H9 (cell line): ENCODE measurements around the gene PHLDA2. TPM values are rescaled to one million over a fixed set of nuclear protein-coding genes. Genes with fewer than 3 reads are reported as not detected.

Experiments
- DNase-seq: peaks from one replicate; pipeline ENCODE4 v3.0.0-alpha.2; 2017
- H2AFZ ChIP-seq: one replicate; pipeline ENCODE4 v1.6.1; 2013; ENCODE audit warnings: mild to moderate bottlenecking, low read length, control low read depth, moderate library complexity
- H2AK5ac ChIP-seq: 2 replicates; pipeline ENCODE4 v1.6.1; 2013; ENCODE audit warnings: low read length, control low read depth, mixed read lengths; ENCODE audit not compliant: insufficient read length
- H2BK120ac ChIP-seq: one replicate; pipeline ENCODE4 v1.6.1; 2013; ENCODE audit warnings: low read depth, mild to moderate bottlenecking, low read length, control low read depth, inconsistent platforms; ENCODE audit not compliant: poor library complexity, severe bottlenecking
- H2BK12ac ChIP-seq: 2 replicates; pipeline ENCODE4 v1.6.1; 2013; ENCODE audit warnings: low read length, control low read depth, mixed read lengths, low read depth; ENCODE audit not compliant: insufficient read length
- H2BK15ac ChIP-seq: 2 replicates; pipeline ENCODE4 v1.6.1; 2013; ENCODE audit warnings: low read depth, low read length, control low read depth
- H2BK20ac ChIP-seq: one replicate; pipeline ENCODE4 v1.6.1; 2013; ENCODE audit warnings: low read depth, mild to moderate bottlenecking, low read length, control low read depth, inconsistent platforms; ENCODE audit not compliant: poor library complexity, severe bottlenecking
- H2BK5ac ChIP-seq: 2 replicates; pipeline ENCODE4 v1.6.1; 2013; ENCODE audit warnings: low read length, control low read depth, mixed read lengths; ENCODE audit not compliant: insufficient read length
- H3K14ac ChIP-seq: 2 replicates; pipeline ENCODE4 v1.6.1; 2013; ENCODE audit warnings: low read length, control low read depth; ENCODE audit not compliant: insufficient read depth
- H3K18ac ChIP-seq: 2 replicates; pipeline ENCODE4 v1.6.1; 2013; ENCODE audit warnings: low read depth, mild to moderate bottlenecking, mixed read lengths, low read length, control low read depth; ENCODE audit not compliant: insufficient read length
- H3K23ac ChIP-seq: 2 replicates; pipeline ENCODE4 v1.6.1; 2013; ENCODE audit warnings: low read length, control low read depth, mixed read lengths, low read depth; ENCODE audit not compliant: insufficient read length
- H3K23me2 ChIP-seq: 2 replicates; pipeline ENCODE4 v1.6.1; 2013; ENCODE audit warnings: low read depth, mild to moderate bottlenecking, mixed read lengths, low read length, control low read depth; ENCODE audit not compliant: insufficient read length, poor library complexity, severe bottlenecking
- H3K27ac ChIP-seq: 2 replicates; pipeline ENCODE4 v1.5.1; 2013; ENCODE audit warnings: low read length, control low read depth, mixed read lengths, low read depth; ENCODE audit not compliant: insufficient read length
- H3K27me3 ChIP-seq: 2 replicates; pipeline ENCODE4 v1.6.1; 2013; ENCODE audit warnings: low read length, control low read depth, inconsistent platforms; ENCODE audit not compliant: insufficient read depth
- H3K4ac ChIP-seq: 2 replicates; pipeline ENCODE4 v1.6.1; 2013; ENCODE audit warnings: low read depth, mild to moderate bottlenecking, control low read depth, inconsistent platforms, low read length, moderate library complexity
- H3K4me1 ChIP-seq: 2 replicates; pipeline ENCODE4 v1.6.1; 2013; ENCODE audit warnings: low read length, control low read depth, inconsistent platforms; ENCODE audit not compliant: insufficient read depth
- H3K4me2 ChIP-seq: 2 replicates; pipeline ENCODE4 v1.6.1; 2013; ENCODE audit warnings: low read length, control low read depth, mixed read lengths; ENCODE audit not compliant: insufficient read length, insufficient read depth
- H3K56ac ChIP-seq: 2 replicates; pipeline ENCODE4 v1.6.1; 2013; ENCODE audit warnings: low read depth, mild to moderate bottlenecking, mixed read lengths, low read length, control low read depth; ENCODE audit not compliant: insufficient read length
- H3K79me1 ChIP-seq: 2 replicates; pipeline ENCODE4 v1.6.1; 2013; ENCODE audit warnings: low read depth, mild to moderate bottlenecking, moderate library complexity, low read length, control low read depth, inconsistent platforms; ENCODE audit not compliant: insufficient read depth, poor library complexity, severe bottlenecking
- H3K79me2 ChIP-seq: 2 replicates; pipeline ENCODE4 v1.6.1; 2013; ENCODE audit warnings: low read length, control low read depth, inconsistent platforms; ENCODE audit not compliant: insufficient read depth
- H3K9ac ChIP-seq: 2 replicates; pipeline ENCODE4 v1.6.1; 2013; ENCODE audit warnings: low read length, control low read depth, mixed read lengths; ENCODE audit not compliant: insufficient read length; ENCODE audit errors: extremely low read depth
- H3K9me3 ChIP-seq: one replicate; pipeline ENCODE4 v1.6.1; 2013; ENCODE audit warnings: low read depth, low read length, inconsistent platforms; ENCODE audit not compliant: control insufficient read depth
- H3T11ph ChIP-seq: one replicate; pipeline ENCODE4 v1.6.1; 2013; ENCODE audit warnings: mild to moderate bottlenecking, low read length, control low read depth, inconsistent platforms
- H4K20me1 ChIP-seq: one replicate; pipeline ENCODE4 v1.6.1; 2013; ENCODE audit not compliant: control insufficient read depth, insufficient read length, insufficient read depth
- H4K5ac ChIP-seq: 2 replicates; pipeline ENCODE4 v1.6.1; 2013; ENCODE audit warnings: low read depth, mild to moderate bottlenecking, mixed read lengths, low read length, control low read depth; ENCODE audit not compliant: insufficient read length
- H4K8ac ChIP-seq: replicated peaks from 2 replicates; pipeline ENCODE4 v1.6.1; 2013; ENCODE audit warnings: low read length, control low read depth, mixed read lengths, low read depth; ENCODE audit not compliant: insufficient read length
- H4K91ac ChIP-seq: 2 replicates; pipeline ENCODE4 v1.6.1; 2013; ENCODE audit warnings: low read depth, mild to moderate bottlenecking, moderate library complexity, mixed read lengths, low read length, control low read depth; ENCODE audit not compliant: insufficient read length
- H3K27ac Mint-ChIP-seq, 3 experiments: 2 replicates in 2 of 3; 3 replicates in 1 of 3; pipeline ENCODE4 v1.8.0; 2020 to 2021; ENCODE audit warnings: mixed read lengths in 3 of 3, mild to moderate bottlenecking in 1 of 3, moderate library complexity in 1 of 3
- H3K27me3 Mint-ChIP-seq: 2 replicates; pipeline ENCODE4 v1.8.0; 2021; ENCODE audit warnings: low read depth, mild to moderate bottlenecking, moderate library complexity, mixed read lengths
- H3K36me3 Mint-ChIP-seq, 3 experiments: 2 replicates in 2 of 3; 3 replicates in 1 of 3; pipeline ENCODE4 v1.8.0; 2020 to 2021; ENCODE audit warnings: low read depth in 3 of 3, mixed read lengths in 3 of 3; ENCODE audit not compliant: insufficient read depth in 1 of 3
- H3K4me1 Mint-ChIP-seq, 2 experiments: 2 replicates each; pipeline ENCODE4 v1.8.0; 2020; ENCODE audit warnings: mixed read lengths in 2 of 2
- H3K4me3 Mint-ChIP-seq, 2 experiments: 2 replicates in 1 of 2; 3 replicates in 1 of 2; pipeline ENCODE4 v1.8.0; 2020 to 2021; ENCODE audit warnings: mild to moderate bottlenecking in 2 of 2, mixed read lengths in 2 of 2, moderate library complexity in 1 of 2
- H3K9me3 Mint-ChIP-seq, 2 experiments: 2 replicates in 1 of 2; 3 replicates in 1 of 2; pipeline ENCODE4 v1.8.0; 2020; ENCODE audit warnings: mild to moderate bottlenecking in 2 of 2, mixed read lengths in 2 of 2, moderate library complexity in 1 of 2
- WGBS: extraction: QIAGEN DNeasy Blood & Tissue Kit; methylation state at CpG from one replicate; pipeline ENCODE4 v1.1.7; 2013; ENCODE audit warnings: missing lambda C conversion rate, low lambda C conversion rate, mixed read lengths; ENCODE audit not compliant: insufficient read length; ENCODE audit errors: extremely low coverage; 5-methylcytosine and 5-hydroxymethylcytosine counted together
- total RNA-seq: library from RNA; stranded (reverse); gene quantifications from 2 replicates; pipeline ENCODE4 v1.2.1, GENCODE V29; 2021
- TF ChIP-seq, protein P1 (sequence below): fragments of 200-600 bp; sonication (generic); conservative IDR thresholded peaks from 3 replicates; pipeline ENCODE4 v1.8.0; 2021; ENCODE audit warnings: antibody characterized with exemption, mild to moderate bottlenecking

Gene PHLDA2
- total RNA-seq, 1 experiment from 2014 or later, result 42.8 TPM

DNA sequence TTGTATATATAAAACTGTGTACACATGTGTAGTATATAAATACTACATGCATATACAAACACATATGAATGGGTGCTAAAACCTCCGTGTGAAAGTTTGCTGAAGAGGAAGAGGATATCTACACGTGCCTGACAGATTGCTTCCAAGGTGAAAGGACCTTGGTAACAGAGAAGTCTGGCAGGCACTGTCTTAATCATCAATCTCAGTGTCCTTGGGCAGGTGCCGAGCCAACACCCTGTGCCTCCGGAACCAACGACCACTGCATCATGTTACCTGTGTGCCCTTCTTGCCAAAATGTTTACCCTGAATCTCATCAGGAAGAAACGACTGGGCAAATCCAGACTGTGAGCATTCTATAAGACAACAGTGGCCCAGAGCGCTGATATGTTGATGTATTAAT lies 47.9 kb upstream of the PHLDA2 start:
- no CpG with 5 or more reads among the region's 7 CpGs for WGBS
- no peak overlapping the region for H4K5ac ChIP-seq
- H3K4ac ChIP-seq, result no peak overlapping the region
- H2AFZ ChIP-seq, result no peak overlapping the region
- no peaks in the 10 kb centered on the region for H3K27me3 Mint-ChIP-seq
- no peak overlapping the region for H2BK15ac ChIP-seq
- H3K27me3 ChIP-seq, result no peaks in the 10 kb centered on the region
- no peak overlapping the region for H4K8ac ChIP-seq
- no peak overlapping the region for H3K9ac ChIP-seq
- DNase-seq, result no peak
- no peak overlapping the region for H2BK20ac ChIP-seq
- peaks cover 16% of the 10 kb centered on the region for H3K79me1 ChIP-seq
- no peak overlapping the region for H4K91ac ChIP-seq
- H3K9me3 Mint-ChIP-seq, result no peaks in the 10 kb centered on the region
- peaks cover 36 to 74% (median 63%) of the 10 kb centered on the region in 3 experiments for H3K36me3 Mint-ChIP-seq
- H3K23ac ChIP-seq, result no peak overlapping the region
- H2BK5ac ChIP-seq, result no peak overlapping the region
- no peak overlapping the region for H3K4me3 Mint-ChIP-seq
- no peaks in the 10 kb centered on the region for H3K23me2 ChIP-seq
- peaks cover 27% of the 10 kb centered on the region; the same call in 1 of the 2 replicates for H3K79me2 ChIP-seq
- no peak overlapping the region for H3K27ac ChIP-seq
- TF ChIP-seq, protein P1, sequence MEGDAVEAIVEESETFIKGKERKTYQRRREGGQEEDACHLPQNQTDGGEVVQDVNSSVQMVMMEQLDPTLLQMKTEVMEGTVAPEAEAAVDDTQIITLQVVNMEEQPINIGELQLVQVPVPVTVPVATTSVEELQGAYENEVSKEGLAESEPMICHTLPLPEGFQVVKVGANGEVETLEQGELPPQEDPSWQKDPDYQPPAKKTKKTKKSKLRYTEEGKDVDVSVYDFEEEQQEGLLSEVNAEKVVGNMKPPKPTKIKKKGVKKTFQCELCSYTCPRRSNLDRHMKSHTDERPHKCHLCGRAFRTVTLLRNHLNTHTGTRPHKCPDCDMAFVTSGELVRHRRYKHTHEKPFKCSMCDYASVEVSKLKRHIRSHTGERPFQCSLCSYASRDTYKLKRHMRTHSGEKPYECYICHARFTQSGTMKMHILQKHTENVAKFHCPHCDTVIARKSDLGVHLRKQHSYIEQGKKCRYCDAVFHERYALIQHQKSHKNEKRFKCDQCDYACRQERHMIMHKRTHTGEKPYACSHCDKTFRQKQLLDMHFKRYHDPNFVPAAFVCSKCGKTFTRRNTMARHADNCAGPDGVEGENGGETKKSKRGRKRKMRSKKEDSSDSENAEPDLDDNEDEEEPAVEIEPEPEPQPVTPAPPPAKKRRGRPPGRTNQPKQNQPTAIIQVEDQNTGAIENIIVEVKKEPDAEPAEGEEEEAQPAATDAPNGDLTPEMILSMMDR, result no peak
- H3K56ac ChIP-seq, result no peak overlapping the region
- no peaks in the 10 kb centered on the region for H3K9me3 ChIP-seq
- no peak overlapping the region for H2BK12ac ChIP-seq
- H3K18ac ChIP-seq, result no peak overlapping the region
- H3T11ph ChIP-seq, result no peak overlapping the region
- peaks cover 2 to 3% of the 10 kb centered on the region in 2 experiments; a peak in 2 of 4 replicates for H3K4me1 Mint-ChIP-seq
- H3K27ac Mint-ChIP-seq, result no peak overlapping the region
- H2AK5ac ChIP-seq, result no peak overlapping the region
- H3K14ac ChIP-seq, result no peak overlapping the region
- no peaks in the 10 kb centered on the region for H3K4me1 ChIP-seq
- no peak overlapping the region for H3K4me2 ChIP-seq
- H4K20me1 ChIP-seq, result no peaks in the 10 kb centered on the region
- no peak overlapping the region for H2BK120ac ChIP-seq
